Fibroblast of the conjunctiva (primary cell): Measurements from ENCODE around the gene ITIH6.
"Not testable (repeated sequence)": the region's sequence is repeated elsewhere in the genome, so short reads cannot be mapped to it uniquely, and the experiment has no call there.

Experiments used
- DNase-seq: peaks from one replicate; pipeline ENCODE4 v3.0.0-alpha.2; 2010; ENCODE audit warnings: low read depth

Gene ITIH6

GRCh38 chrX:54808109-54808604 is 10.1 kb upstream of the ITIH6 start:
- DNase-seq, result no peak

- DNase-seq, result peak; percentile 12
These were observed 9.6 kb upstream of the ITIH6 start, which contains the start of gene MAGED2 for GRCh38 chrX:54807524-54808108. TSS of gene MAGED2 (plus strand) at chrX:54807745. CDS start at chrX:54809332, 1,587 bp downstream.

GRCh38 chrX:54799046-54799445 is 991 bp upstream of the ITIH6 start:
- no peak for DNase-seq

- DNase-seq, result no peak
These were observed 3.3 kb downstream of the ITIH6 start for GRCh38 chrX:54794795-54795194.

- DNase-seq, result no peak
These were observed 4.0 kb downstream of the ITIH6 start for GRCh38 chrX:54794028-54794427.

- not testable (repeated sequence) for DNase-seq
These were observed 8.7 kb downstream of the ITIH6 start for GRCh38 chrX:54789405-54789804.

GRCh38 chrX:54788446-54788845 is 9.6 kb downstream of the ITIH6 start:
- DNase-seq, result no peak

- DNase-seq, result no peak
These were observed 11.1 kb downstream of the ITIH6 start for GRCh38 chrX:54786967-54787366.

- DNase-seq, result no peak
These were observed 12.2 kb downstream of the ITIH6 start for GRCh38 chrX:54785901-54786300.

GRCh38 chrX:54776987-54777672 is 20.9 kb downstream of the ITIH6 start:
- no peak for DNase-seq

GRCh38 chrX:54776061-54776460 is 22.0 kb downstream of the ITIH6 start:
- DNase-seq, result no peak

GRCh38 chrX:54774391-54775094 is 23.5 kb downstream of the ITIH6 start:
- peak; percentile 61 for DNase-seq

GRCh38 chrX:54758114-54759055 is 39.7 kb downstream of the ITIH6 start:
- DNase-seq, result no peak

GRCh38 chrX:54754854-54755253 is 43.2 kb downstream of the ITIH6 start:
- no peak for DNase-seq

GRCh38 chrX:54748626-54749025 is 49.4 kb downstream of the ITIH6 start:
- no peak for DNase-seq

GRCh38 chrX:54747733-54748393 is 50.2 kb downstream of the ITIH6 start:
- no peak for DNase-seq

GRCh38 chrX:54746928-54747327 is 51.1 kb downstream of the ITIH6 start:
- no peak for DNase-seq

- no peak for DNase-seq
These were observed 52.4 kb downstream of the ITIH6 start for GRCh38 chrX:54745676-54746075.

GRCh38 chrX:54738567-54738966 is 59.5 kb downstream of the ITIH6 start:
- not testable (repeated sequence) for DNase-seq

GRCh38 chrX:54736298-54736942 is 61.6 kb downstream of the ITIH6 start:
- DNase-seq, result not testable (repeated sequence)

GRCh38 chrX:54721424-54721823 is 76.6 kb downstream of the ITIH6 start:
- no peak for DNase-seq
